GM23338 (cell line): ENCODE data around the gene ATP8B4. TPM values are rescaled to one million over a fixed set of nuclear protein-coding genes. Genes with fewer than 3 reads are reported as not detected.

Experiments used
- ATAC-seq: fragments of 200-7000 bp; cut with Tn5 transposase; 3 replicates; pipeline ENCODE4 v1.9.1; 2020
- DNase-seq: peaks from one replicate; pipeline ENCODE4 v3.0.0-alpha.2; 2015; ENCODE audit warnings: low spot score
- H2AFZ ChIP-seq: fragments of 200-600 bp; sonication (generic); 2 replicates; pipeline ENCODE4 v1.8.0; 2016; ENCODE audit warnings: antibody characterized with exemption, mild to moderate bottlenecking, moderate library complexity
- H3F3A ChIP-seq: fragments of 200-600 bp; sonication (generic); replicated peaks from 2 replicates; pipeline ENCODE4 v1.8.0; 2017; ENCODE audit warnings: antibody characterized with exemption, mixed run types, low read depth
- H3K27ac ChIP-seq: fragments of 200-600 bp; sonication (generic); 2 replicates; pipeline ENCODE4 v1.6.1; 2016; ENCODE audit warnings: low read depth
- H3K27me3 ChIP-seq: fragments of 200-600 bp; sonication (generic); 2 replicates; pipeline ENCODE4 v1.8.0; 2016; ENCODE audit warnings: mild to moderate bottlenecking, mixed run types, moderate library complexity; ENCODE audit not compliant: insufficient read depth
- H3K36me3 ChIP-seq: fragments of 200-600 bp; sonication (generic); 2 replicates; pipeline ENCODE4 v1.8.0; 2016; ENCODE audit warnings: mild to moderate bottlenecking; ENCODE audit not compliant: insufficient read depth
- H3K4me1 ChIP-seq: fragments of 200-600 bp; sonication (generic); 2 replicates; pipeline ENCODE4 v1.8.0; 2016; ENCODE audit warnings: mild to moderate bottlenecking, moderate library complexity; ENCODE audit not compliant: insufficient read depth
- H3K4me2 ChIP-seq: fragments of 200-600 bp; sonication (generic); 2 replicates; pipeline ENCODE4 v1.7.1; 2017; ENCODE audit warnings: mixed run types
- H3K4me3 ChIP-seq: fragments of 200-600 bp; sonication (generic); 2 replicates; pipeline ENCODE4 v1.6.1; 2016; ENCODE audit warnings: mixed run types
- H3K79me2 ChIP-seq: fragments of 200-600 bp; sonication (generic); replicated peaks from 2 replicates; pipeline ENCODE4 v1.8.0; 2017; ENCODE audit warnings: mild to moderate bottlenecking; ENCODE audit not compliant: insufficient read depth
- H3K9me2 ChIP-seq: fragments of 200-600 bp; sonication (generic); 2 replicates; pipeline ENCODE4 v1.8.0; 2017; ENCODE audit not compliant: insufficient read depth
- H4K20me1 ChIP-seq: fragments of 200-600 bp; sonication (generic); replicated peaks from 2 replicates; pipeline ENCODE4 v1.8.0; 2017; ENCODE audit warnings: mild to moderate bottlenecking; ENCODE audit not compliant: insufficient read depth
- H3K27ac Mint-ChIP-seq: 2 replicates; pipeline ENCODE4 v1.8.0; 2020; ENCODE audit warnings: inconsistent platforms, mild to moderate bottlenecking, moderate library complexity, mixed read lengths
- H3K27me3 Mint-ChIP-seq: 3 replicates; pipeline ENCODE4 v1.8.0; 2022; ENCODE audit warnings: low read depth, mild to moderate bottlenecking, moderate library complexity, mixed read lengths, inconsistent platforms; ENCODE audit not compliant: insufficient read depth, poor library complexity
- H3K36me3 Mint-ChIP-seq: 3 replicates; pipeline ENCODE4 v1.8.0; 2021; ENCODE audit warnings: low read depth, mild to moderate bottlenecking, inconsistent platforms, moderate library complexity, mixed read lengths
- H3K4me1 Mint-ChIP-seq: 3 replicates; pipeline ENCODE4 v1.8.0; 2020; ENCODE audit warnings: mild to moderate bottlenecking, inconsistent platforms, mixed read lengths
- H3K4me3 Mint-ChIP-seq: 3 replicates; pipeline ENCODE4 v1.8.0; 2021; ENCODE audit warnings: moderate library complexity, mild to moderate bottlenecking, inconsistent platforms, mixed read lengths
- H3K9me3 Mint-ChIP-seq: 3 replicates; pipeline ENCODE4 v1.8.0; 2020; ENCODE audit warnings: moderate library complexity, mild to moderate bottlenecking, inconsistent platforms, mixed read lengths
- ETS1 ChIP-seq: IDR thresholded peaks from 2 replicates; pipeline ENCODE4 v1.6.1; 2016; ENCODE audit warnings: antibody characterized with exemption
- EZH2 ChIP-seq: fragments of 200-600 bp; sonication (generic); IDR thresholded peaks from one replicate; pipeline ENCODE4 v1.8.0; 2017; ENCODE audit warnings: antibody characterized with exemption, mild to moderate bottlenecking, low read depth; ENCODE audit not compliant: unreplicated experiment
- EZH2phosphoT487 ChIP-seq: fragments of 200-600 bp; sonication (generic); IDR thresholded peaks from one replicate; pipeline ENCODE4 v1.8.1; 2018; ENCODE audit warnings: antibody characterized with exemption; ENCODE audit not compliant: unreplicated experiment
- NANOG ChIP-seq: IDR thresholded peaks from 2 replicates; pipeline ENCODE4 v1.6.1; 2016; ENCODE audit warnings: antibody characterized with exemption, borderline replicate concordance
- REST ChIP-seq: IDR thresholded peaks from one replicate; pipeline ENCODE4 v1.6.1; 2018; ENCODE audit warnings: antibody characterized with exemption; ENCODE audit not compliant: unreplicated experiment
- STAT1 ChIP-seq: IDR thresholded peaks from one replicate; pipeline ENCODE4 v1.6.1; 2016; ENCODE audit warnings: antibody characterized with exemption; ENCODE audit not compliant: unreplicated experiment
- ZNF114 ChIP-seq: fragments of 250-450 bp; sonication (Bioruptor Pico); IDR thresholded peaks from 2 replicates; pipeline ENCODE4 v1.5.0; 2020; ENCODE audit warnings: mild to moderate bottlenecking, moderate library complexity
- ZNF331 ChIP-seq: fragments of 250-450 bp; sonication (Bioruptor Pico); IDR thresholded peaks from 2 replicates; pipeline ENCODE4 v1.5.0; 2020; ENCODE audit warnings: low read depth, mild to moderate bottlenecking, moderate library complexity
- ZNF462 ChIP-seq: fragments of 250-450 bp; sonication (Bioruptor Pico); IDR thresholded peaks from 2 replicates; pipeline ENCODE4 v1.5.0; 2020; ENCODE audit warnings: mild to moderate bottlenecking, moderate library complexity
- polyA plus RNA-seq: library from polyadenylated mRNA; unstranded; fragments of >200 nt; fragmentation: Nextera tagmentation; extraction: Ambion mirVana; gene quantifications from 2 replicates; pipeline ENCODE4 v1.2.1, GENCODE V29; 2016
- total RNA-seq: library from RNA; depleted of rRNA; stranded (reverse); fragments of >200 nt; shearing (Covaris generic); gene quantifications from 2 replicates; pipeline ENCODE4 v1.2.3, GENCODE V29; 2014

The ATP8B4 gene
- total and polyA plus RNA-seq, 2 experiments from 2014 or later, result 0.24 TPM; not detected in 1

- TF ChIP-seq ZNF462 (CRISPR knock-in tag) (no peak), ZNF331 (CRISPR knock-in tag) (no peak), EZH2phosphoT487 (no peak), REST (no peak)
Measured at GRCh38 chr15:49915822-49916221, 203.2 kb downstream of the ATP8B4 start (continued).

GRCh38 chr15:49908933-49909295 is 210.1 kb downstream of the ATP8B4 start:
- H3K27ac ChIP-seq, result no peak overlapping the region
- Mint-ChIP-seq H3K9me3 (no peaks in the 10 kb centered on the region), H3K27me3 (no peaks in the 10 kb centered on the region), H3K4me1 (no peaks in the 10 kb centered on the region), H3K27ac (no peak overlapping the region), H3K4me3 (no peak overlapping the region), H3K36me3 (no peaks in the 10 kb centered on the region; the same call in 2 of the 3 replicates)
- no peaks in the 10 kb centered on the region for H3K36me3 ChIP-seq
- no peaks in the 10 kb centered on the region for H3K4me1 ChIP-seq
- no peak overlapping the region for H3K4me3 ChIP-seq
- no peaks in the 10 kb centered on the region for H3F3A ChIP-seq
- ATAC-seq (no peak), DNase-seq (no peak)
- no peak overlapping the region for H3K4me2 ChIP-seq
- no peak overlapping the region for H2AFZ ChIP-seq
- H4K20me1 ChIP-seq, result no peaks in the 10 kb centered on the region
- peaks cover 5% of the 10 kb centered on the region; the same call in 1 of the 2 replicates for H3K9me2 ChIP-seq
- H3K79me2 ChIP-seq, result no peaks in the 10 kb centered on the region
- TF ChIP-seq ZNF331 (CRISPR knock-in tag) (no peak), STAT1 (no peak), EZH2 (no peak), EZH2phosphoT487 (no peak), ETS1 (no peak), NANOG (no peak), ZNF114 (CRISPR knock-in tag) (no peak)
- no peaks in the 10 kb centered on the region for H3K27me3 ChIP-seq
